Cerebellar cortex (tissue), 1 donor: ENCODE results near the gene LIG1.

ENCODE experiments used
- DNase-seq: peaks from one replicate; pipeline ENCODE4 v3.0.0-alpha.2; 2015; ENCODE audit warnings: low spot score

The LIG1 gene

DNA sequence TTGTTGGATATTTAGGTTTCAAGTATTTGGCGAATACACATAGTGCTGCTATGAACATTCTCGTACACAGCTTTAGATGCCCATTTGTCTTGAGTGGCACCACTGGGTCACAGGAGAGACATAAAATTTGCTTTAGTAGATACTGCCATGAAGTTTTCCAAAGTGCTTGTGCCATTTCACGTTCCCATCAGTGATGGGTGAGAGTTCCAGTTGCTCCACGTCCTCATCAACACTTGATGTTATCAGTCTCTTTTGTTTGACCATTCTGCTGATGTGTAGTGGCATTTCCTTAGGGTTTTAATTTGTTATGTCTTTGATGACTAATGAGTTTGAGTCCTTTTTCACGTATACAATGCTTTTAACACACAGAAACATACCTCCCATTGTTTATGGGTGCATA lies 11.4 kb upstream of the LIG1 start:
- no peak for DNase-seq

DNA sequence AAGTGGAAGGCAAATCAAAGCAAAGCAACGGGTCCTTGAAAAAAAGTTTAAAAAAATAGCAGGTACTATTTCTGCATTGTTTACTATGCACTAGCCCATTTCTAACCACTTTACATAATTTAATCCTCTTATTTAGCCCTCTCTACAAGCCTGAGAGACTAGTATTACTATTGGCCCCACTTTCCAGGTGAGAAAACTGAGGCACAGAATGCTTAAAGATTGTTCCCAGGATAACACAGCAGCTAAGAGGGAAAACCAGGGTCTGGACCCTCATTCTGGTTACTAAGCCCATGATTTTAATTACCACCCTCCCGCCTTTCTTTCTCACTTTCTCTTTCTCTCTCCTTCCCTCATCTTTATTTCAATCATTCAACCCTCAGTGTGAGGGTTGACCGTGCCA lies 6.1 kb upstream of the LIG1 start:
- DNase-seq = no peak

DNA sequence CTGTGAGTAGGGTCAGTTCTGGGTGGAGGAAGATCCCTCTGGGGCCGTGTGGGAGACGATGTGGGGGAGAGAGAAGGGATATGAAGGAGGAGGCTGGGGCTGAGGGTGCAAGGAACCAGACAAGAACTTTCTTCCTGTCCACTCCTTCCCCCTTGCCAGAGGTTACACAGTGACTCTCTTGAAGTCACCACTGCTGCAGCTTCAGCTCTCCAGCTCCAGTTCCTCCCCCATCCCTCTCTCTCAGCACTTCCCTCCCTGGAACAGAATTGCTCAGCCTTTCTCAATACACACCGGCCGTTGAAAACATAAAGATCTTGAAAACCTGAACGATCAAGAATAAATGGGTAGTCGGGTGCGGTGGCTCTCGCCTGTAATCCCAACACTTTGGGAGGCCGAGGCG lies 5.4 kb upstream of the LIG1 start:
- no peak for DNase-seq

- no peak for DNase-seq
Measured at GRCh38 chr19:48174445-48175030, 4.4 kb upstream of the LIG1 start.

DNA sequence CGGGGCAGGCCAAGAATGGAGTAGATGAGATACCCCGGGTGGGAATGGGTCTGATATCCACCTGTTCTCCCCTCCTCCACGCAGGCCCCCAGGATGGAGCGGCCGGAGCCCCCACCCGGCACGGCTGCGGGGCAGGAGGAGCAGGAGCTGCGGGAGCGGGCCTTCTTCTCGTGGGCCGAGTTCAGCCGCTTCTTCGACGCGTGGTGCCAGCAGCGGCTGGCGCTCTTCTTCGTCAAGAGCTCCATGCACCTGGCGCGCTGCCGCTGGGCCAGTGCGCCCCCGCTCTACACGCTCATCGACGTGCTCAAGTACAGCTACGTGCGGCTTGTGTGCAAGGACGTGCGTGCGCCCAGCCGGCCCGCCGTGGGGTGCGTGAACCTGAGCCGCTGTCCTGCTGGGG lies 1.6 kb upstream of the LIG1 start:
- DNase-seq = no peak

- peak; percentile 13 for DNase-seq
Measured at GRCh38 chr19:48170817-48171347, 738 bp upstream of the LIG1 start.

- peak; percentile 40 for DNase-seq
Measured at GRCh38 chr19:48169578-48169938, 586 bp downstream of the LIG1 start.

- no peak for DNase-seq
Measured at GRCh38 chr19:48168689-48169088, 1.5 kb downstream of the LIG1 start.

GRCh38 chr19:48158210-48158790 lies 11.8 kb downstream of the LIG1 start:
- no peak for DNase-seq

- DNase-seq = no peak
Measured at GRCh38 chr19:48154003-48154402, 16.1 kb downstream of the LIG1 start.

DNA sequence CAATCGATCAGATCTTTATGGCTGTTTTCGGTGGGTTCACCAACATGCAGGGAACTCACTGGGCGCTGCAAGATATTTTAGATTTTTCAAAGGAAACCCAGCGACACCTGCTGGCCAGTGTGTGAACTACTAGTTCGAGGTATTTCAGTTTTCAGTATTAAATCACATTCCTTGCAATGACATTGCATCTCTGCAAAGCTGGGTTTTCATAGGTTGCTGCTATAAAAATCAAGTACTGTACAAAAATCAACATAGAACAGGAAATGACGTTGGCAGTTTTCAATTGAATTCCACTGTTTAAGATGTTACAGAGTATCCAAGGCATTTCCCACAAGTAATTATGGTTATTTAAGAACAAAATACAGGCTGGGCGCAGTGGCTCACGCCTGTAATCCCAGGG lies 17.6 kb downstream of the LIG1 start:
- DNase-seq = peak; percentile 81

DNA sequence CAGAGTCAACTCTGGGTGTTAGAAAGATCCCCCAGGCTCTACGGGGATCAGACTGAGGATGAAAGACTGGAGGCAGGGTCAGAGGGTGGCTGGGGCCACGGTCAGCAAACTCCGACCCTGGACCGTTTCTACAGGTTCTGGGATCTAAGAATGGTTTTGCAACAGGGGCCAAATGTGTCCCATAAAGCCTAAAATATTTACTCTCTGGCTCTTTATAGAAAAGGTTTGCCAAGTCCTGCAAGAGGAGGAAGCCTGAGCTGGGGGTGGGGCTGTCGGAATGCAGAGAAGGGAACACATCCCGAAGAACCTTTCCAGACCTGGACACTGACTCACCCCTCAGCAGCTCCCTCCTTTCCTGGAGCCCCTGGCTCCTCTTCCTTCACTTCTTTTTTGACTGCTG lies 20.7 kb downstream of the LIG1 start:
- DNase-seq = no peak

DNA sequence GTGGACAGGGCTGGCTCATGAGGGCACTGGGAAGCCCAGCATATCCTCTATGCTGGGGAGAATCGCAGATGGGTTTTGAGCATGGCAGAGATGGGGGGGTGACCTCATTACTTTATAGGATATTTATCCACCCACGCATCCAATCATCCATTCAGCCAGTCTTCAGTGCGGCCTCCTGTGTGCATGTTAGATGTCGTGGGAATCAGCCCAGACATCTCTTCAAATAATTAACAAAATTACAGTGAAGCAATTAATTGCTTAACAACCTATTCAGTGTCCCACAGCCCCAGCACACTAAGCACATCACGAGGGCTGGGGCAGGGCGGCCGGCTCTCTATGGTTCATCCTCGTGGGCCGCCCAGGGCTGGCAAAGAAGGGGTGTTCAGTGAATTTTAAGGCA lies 21.6 kb downstream of the LIG1 start:
- DNase-seq = no peak

DNA sequence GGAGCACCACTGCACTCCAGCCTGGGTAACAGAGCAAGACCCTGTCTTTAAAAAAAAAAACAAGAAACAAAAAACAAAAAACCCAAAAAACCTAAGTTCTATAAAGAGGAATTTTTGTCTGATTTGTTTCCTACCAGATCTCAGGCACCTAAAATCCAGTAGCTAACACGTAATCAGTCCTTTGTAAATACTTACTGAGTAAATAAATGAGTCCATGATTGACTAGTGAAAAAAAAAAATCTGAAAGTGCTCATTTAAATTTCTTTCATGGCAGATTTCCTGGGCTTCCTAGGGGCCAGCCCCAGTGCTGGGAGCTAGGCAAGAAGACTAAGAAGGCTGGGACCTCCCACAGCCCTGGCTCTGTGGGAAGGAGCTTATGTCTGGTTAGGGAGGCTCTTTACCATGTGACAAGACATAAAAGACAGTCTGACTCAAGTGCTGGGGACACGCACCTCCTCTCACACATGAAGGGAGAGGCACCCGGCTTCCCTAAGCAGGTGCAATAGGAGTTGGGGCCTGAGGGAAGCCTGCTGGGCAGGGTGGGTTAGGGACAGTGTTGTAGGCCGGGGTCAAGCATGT lies 22.5 kb downstream of the LIG1 start:
- DNase-seq = no peak

- DNase-seq = no peak
Measured at GRCh38 chr19:48139053-48139452, 31.1 kb downstream of the LIG1 start.

GRCh38 chr19:48137411-48137810 lies 32.7 kb downstream of the LIG1 start:
- no peak for DNase-seq

DNA sequence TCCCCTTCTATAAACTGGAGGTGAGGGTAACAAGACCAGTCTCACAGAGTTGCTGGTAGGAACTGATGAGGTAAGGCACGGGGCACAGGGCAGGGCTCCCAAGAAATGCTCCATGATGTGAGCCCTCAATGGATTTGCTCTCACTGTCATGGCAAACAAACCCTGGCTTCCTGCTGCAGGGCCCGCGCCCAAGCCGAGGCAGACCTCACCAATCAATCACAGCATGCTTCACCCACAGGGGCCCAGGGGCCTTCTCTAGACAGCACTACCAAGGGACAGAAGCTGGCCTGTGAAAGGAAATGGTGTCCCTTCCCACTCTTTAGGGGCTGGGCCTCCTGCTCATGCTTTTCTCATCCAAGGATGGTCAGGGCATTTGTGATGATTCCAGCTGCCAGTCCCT lies 33.6 kb downstream of the LIG1 start:
- no peak for DNase-seq

GRCh38 chr19:48135411-48135810 lies 34.7 kb downstream of the LIG1 start:
- DNase-seq = no peak

DNA sequence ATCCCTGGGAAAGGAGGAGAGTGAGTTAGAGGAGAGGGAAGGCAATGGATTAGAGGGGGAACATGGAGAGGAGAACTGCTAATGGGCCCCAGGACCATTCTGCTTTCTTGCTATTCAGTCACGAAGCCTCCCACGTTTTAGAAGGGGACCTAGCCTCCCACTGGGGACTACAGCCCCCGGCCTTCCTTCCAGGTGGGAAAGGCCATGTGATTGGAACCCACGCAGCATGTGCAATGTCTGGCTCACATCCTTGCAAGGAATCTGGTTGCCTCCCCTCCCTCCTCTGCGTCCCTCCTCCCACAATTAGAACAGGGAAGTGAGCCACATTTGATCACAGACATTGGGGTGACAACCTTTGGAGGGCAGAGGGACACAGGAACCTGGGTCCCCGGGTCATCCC lies 37.0 kb downstream of the LIG1 start:
- no peak for DNase-seq

GRCh38 chr19:48127561-48127960 lies 42.6 kb downstream of the LIG1 start:
- no peak for DNase-seq

- DNase-seq = no peak
Measured at GRCh38 chr19:48123907-48124651, 46.1 kb downstream of the LIG1 start.

DNA sequence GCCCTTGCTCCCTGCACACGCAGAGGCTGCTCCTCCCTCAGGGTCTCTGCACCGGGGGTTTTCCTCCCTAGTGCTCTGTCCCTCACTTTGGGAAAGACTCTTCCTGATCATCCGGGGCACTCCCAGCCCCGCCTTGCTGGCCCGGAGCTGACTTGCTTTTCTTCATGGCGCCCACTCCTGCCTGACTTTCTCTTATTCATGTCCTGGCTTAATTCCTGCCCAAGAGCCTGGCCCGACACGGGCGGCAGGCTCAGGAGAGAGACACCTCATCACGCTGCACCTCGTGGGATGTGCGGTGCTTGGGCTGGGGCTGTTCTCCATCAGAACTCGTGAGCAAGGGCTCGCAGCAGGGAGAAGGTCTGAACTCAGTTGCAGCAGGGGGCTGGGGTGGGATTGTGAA lies 47.7 kb downstream of the LIG1 start:
- no peak for DNase-seq

- no peak for DNase-seq
Measured at GRCh38 chr19:48121909-48122371, 48.2 kb downstream of the LIG1 start.
